H1 (cell line): Measurements from ENCODE around the gene FBXO28. TPM values are rescaled to one million over a fixed set of nuclear protein-coding genes. Genes with fewer than 3 reads are reported as not detected.

Source experiments
- CTCF ChIA-PET: fragments of 300-600 bp; sonication (Branson Sonifier 250); formaldehyde crosslinking; loops from one replicate; lab custom pipeline; 2021; ENCODE audit not compliant: partially characterized antibody; lab: Charles Lee
- POLR2A ChIA-PET: fragments of 300-600 bp; sonication (Branson Sonifier 250); formaldehyde crosslinking; loops from one replicate; lab custom pipeline; 2021; ENCODE audit warnings: inconsistent platforms; ENCODE audit not compliant: partially characterized antibody; lab: Charles Lee
- DNase-seq, 2 experiments: peaks; one replicate each; pipeline versions ENCODE4 v3.0.0 to v3.0.0-alpha.2; 2010 to 2022; ENCODE audit warnings: low spot score in 2 of 2, low read depth in 1 of 2, mixed read lengths in 1 of 2
- FAIRE-seq: peaks from 2 replicates; lab custom pipeline; 2011; peaks lifted over from hg19 to GRCh38; lab: Jason Lieb, UNC
- H2AFZ ChIP-seq: 2 replicates; pipeline ENCODE4 v1.8.1; 2012; ENCODE audit warnings: low read length, inconsistent platforms
- H2AK5ac ChIP-seq: 2 replicates; pipeline ENCODE4 v1.6.1; 2013; ENCODE audit warnings: low read depth, low read length
- H2BK120ac ChIP-seq: replicated peaks from 2 replicates; pipeline ENCODE3; 2013; ENCODE audit warnings: low read depth, low read length, inconsistent platforms
- H2BK12ac ChIP-seq: 2 replicates; pipeline ENCODE4 v1.6.1; 2013; ENCODE audit warnings: low read depth, low read length
- H2BK15ac ChIP-seq: 2 replicates; pipeline ENCODE4 v1.6.1; 2013; ENCODE audit warnings: low read length
- H2BK20ac ChIP-seq: 2 replicates; pipeline ENCODE4 v1.6.1; 2013; ENCODE audit warnings: low read length
- H2BK5ac ChIP-seq: 2 replicates; pipeline ENCODE4 v1.6.1; 2013; ENCODE audit warnings: low read depth, low read length
- H3K14ac ChIP-seq: 2 replicates; pipeline ENCODE4 v1.6.1; 2013; ENCODE audit warnings: inconsistent platforms; ENCODE audit not compliant: insufficient read length
- H3K18ac ChIP-seq: 2 replicates; pipeline ENCODE4 v1.6.1; 2013; ENCODE audit warnings: low read length; ENCODE audit errors: extremely low read depth
- H3K23ac ChIP-seq: 2 replicates; pipeline ENCODE4 v1.6.1; 2013; ENCODE audit warnings: inconsistent platforms; ENCODE audit not compliant: insufficient read length
- H3K23me2 ChIP-seq: 2 replicates; pipeline ENCODE4 v1.6.1; 2013; ENCODE audit warnings: low read depth, low read length
- H3K27ac ChIP-seq: 2 replicates; pipeline ENCODE4 v1.6.1; 2011; ENCODE audit warnings: low read depth, low read length, inconsistent platforms
- H3K27me3 ChIP-seq, 4 experiments: replicated peaks in 1 of 4; 1 replicate in 1 of 4; 2 replicates in 3 of 4; pipeline versions ENCODE4 v1.6.1 to v1.8.1; 2011 to 2013; ENCODE audit warnings: low read length in 3 of 4, mild to moderate bottlenecking in 3 of 4, inconsistent platforms in 2 of 4, mixed read lengths in 2 of 4, moderate library complexity in 1 of 4; ENCODE audit not compliant: control insufficient read depth in 3 of 4, insufficient read depth in 3 of 4; ENCODE audit errors: extremely low read depth in 1 of 4
- H3K36me3 ChIP-seq, 4 experiments: 2 replicates each; pipeline versions ENCODE4 v1.6.1 to v1.8.1; 2011 to 2013; ENCODE audit warnings: mild to moderate bottlenecking in 4 of 4, low read length in 3 of 4, moderate library complexity in 2 of 4, control low read depth in 1 of 4, inconsistent platforms in 1 of 4; ENCODE audit not compliant: insufficient read depth in 4 of 4, control insufficient read depth in 2 of 4
- H3K4ac ChIP-seq: replicated peaks from 2 replicates; pipeline ENCODE3; 2013; ENCODE audit warnings: low read length, low read depth, mixed read lengths, inconsistent platforms; ENCODE audit not compliant: insufficient read length
- H3K4me1 ChIP-seq, 4 experiments: replicated peaks in 1 of 4; 1 replicate in 1 of 4; 2 replicates in 3 of 4; pipeline versions ENCODE4 v1.6.1 to v1.8.1; 2011 to 2013; ENCODE audit warnings: low read length in 3 of 4, inconsistent platforms in 2 of 4, mixed read lengths in 1 of 4; ENCODE audit not compliant: insufficient read depth in 4 of 4, control insufficient read depth in 3 of 4
- H3K4me2 ChIP-seq, 2 experiments: 2 replicates each; pipeline versions ENCODE4 v1.6.1 to v1.8.1; 2011 to 2013; ENCODE audit warnings: low read depth in 2 of 2, low read length in 2 of 2, control low read depth in 1 of 2, inconsistent platforms in 1 of 2, mild to moderate bottlenecking in 1 of 2; ENCODE audit not compliant: insufficient read depth in 1 of 2
- H3K4me3 ChIP-seq, 4 experiments: fragments of 200-600, 300-600 bp in 1 of 4; sonication (generic), shearing (Covaris generic), sonication (Bioruptor Twin) in 1 of 4; 2 replicates each; pipeline versions ENCODE4 v1.5.1 to v1.8.1; 2011 to 2016; ENCODE audit warnings: low read length in 4 of 4, low read depth in 3 of 4, control low read depth in 2 of 4, inconsistent platforms in 2 of 4, mild to moderate bottlenecking in 2 of 4, mixed read lengths in 1 of 4, moderate library complexity in 1 of 4; ENCODE audit not compliant: insufficient read depth in 2 of 4; ENCODE audit errors: extremely low read depth in 1 of 4
- H3K56ac ChIP-seq: replicated peaks from 2 replicates; pipeline ENCODE3; 2013; ENCODE audit warnings: low read depth, mild to moderate bottlenecking, mixed read lengths, low read length, inconsistent platforms; ENCODE audit not compliant: insufficient read length
- H3K79me1 ChIP-seq: 2 replicates; pipeline ENCODE4 v1.6.1; 2013; ENCODE audit warnings: low read depth, low read length, control low read depth
- H3K79me2 ChIP-seq, 2 experiments: 2 replicates each; pipeline versions ENCODE4 v1.6.1 to v1.8.1; 2012 to 2013; ENCODE audit warnings: low read length in 2 of 2, mild to moderate bottlenecking in 2 of 2, inconsistent platforms in 1 of 2; ENCODE audit not compliant: insufficient read depth in 2 of 2, control insufficient read depth in 1 of 2
- H3K9ac ChIP-seq, 4 experiments: replicated peaks in 1 of 4; 1 replicate in 1 of 4; 2 replicates in 3 of 4; pipeline versions ENCODE4 v1.6.1 to v1.8.1; 2011 to 2013; ENCODE audit warnings: low read depth in 3 of 4, low read length in 3 of 4, control low read depth in 2 of 4, mild to moderate bottlenecking in 2 of 4, moderate library complexity in 2 of 4, inconsistent platforms in 1 of 4; ENCODE audit errors: extremely low read depth in 1 of 4
- H3K9me3 ChIP-seq, 2 experiments: 2 replicates each; pipeline versions ENCODE4 v1.6.1 to v1.8.1; 2012 to 2013; ENCODE audit warnings: mild to moderate bottlenecking in 2 of 2, moderate library complexity in 2 of 2, control low read depth in 1 of 2, inconsistent platforms in 1 of 2, low read depth in 1 of 2, low read length in 1 of 2, mixed read lengths in 1 of 2; ENCODE audit not compliant: insufficient read depth in 2 of 2
- H4K20me1 ChIP-seq, 2 experiments: replicated peaks in 1 of 2; 2 replicates each; pipeline versions ENCODE3 to v1.8.1; 2011 to 2013; ENCODE audit warnings: inconsistent platforms in 2 of 2, low read length in 2 of 2, mild to moderate bottlenecking in 1 of 2; ENCODE audit not compliant: insufficient read depth in 2 of 2, control insufficient read depth in 1 of 2
- H4K5ac ChIP-seq: 2 replicates; pipeline ENCODE4 v1.6.1; 2013; ENCODE audit warnings: low read length, low read depth, mixed read lengths, inconsistent platforms; ENCODE audit not compliant: insufficient read length
- H4K8ac ChIP-seq: 2 replicates; pipeline ENCODE4 v1.8.0; 2013; ENCODE audit warnings: mild to moderate bottlenecking, moderate library complexity, low read length, inconsistent platforms; ENCODE audit not compliant: insufficient read depth; ENCODE audit errors: extremely low read depth
- H4K91ac ChIP-seq: replicated peaks from 2 replicates; pipeline ENCODE3; 2013; ENCODE audit warnings: low read length, mixed read lengths, inconsistent platforms; ENCODE audit not compliant: insufficient read length
- BACH1 ChIP-seq: IDR thresholded peaks from 2 replicates; pipeline ENCODE4 v1.6.1; 2012; ENCODE audit warnings: low read length, improper control_type of control experiment
- CBX8 ChIP-seq: fragments of 300-800, 300-1000 bp; sonication (generic); IDR thresholded peaks from 2 replicates; pipeline ENCODE4 v1.7.1; 2016; ENCODE audit warnings: low read depth, low read length, borderline replicate concordance
- CTBP2 ChIP-seq: IDR thresholded peaks from 2 replicates; pipeline ENCODE4 v1.7.0; 2011; ENCODE audit warnings: borderline replicate concordance, mild to moderate bottlenecking, moderate library complexity, mixed read lengths, low read length; ENCODE audit not compliant: insufficient read depth, insufficient read length
- JUN ChIP-seq: IDR thresholded peaks from 2 replicates; pipeline ENCODE4 v1.6.1; 2011; ENCODE audit warnings: low read depth, mild to moderate bottlenecking, improper control_type of control experiment, low read length
- RAD21 ChIP-seq, 2 experiments: IDR thresholded peaks in 1 of 2; conservative IDR thresholded peaks in 1 of 2; 2 replicates each; pipeline ENCODE4 v1.6.1; 2011; ENCODE audit warnings: low read depth in 2 of 2, low read length in 2 of 2, improper control_type of control experiment in 1 of 2, inconsistent platforms in 1 of 2, mild to moderate bottlenecking in 1 of 2, moderate library complexity in 1 of 2
- RNF2 ChIP-seq: fragments of 200-900, 300-1000 bp; sonication (generic); IDR thresholded peaks from 2 replicates; pipeline ENCODE4 v1.7.1; 2016; ENCODE audit warnings: borderline replicate concordance, low read depth, mild to moderate bottlenecking, antibody characterized with exemption, low read length; ENCODE audit not compliant: poor library complexity, severe bottlenecking; ENCODE audit errors: missing control alignments
- SP1 ChIP-seq: IDR thresholded peaks from 2 replicates; pipeline ENCODE4 v1.6.1; 2011; ENCODE audit warnings: low read depth, low read length
- SP2 ChIP-seq: IDR thresholded peaks from 2 replicates; pipeline ENCODE4 v1.6.1; 2012; ENCODE audit warnings: mild to moderate bottlenecking, low read length, inconsistent platforms
- TEAD4 ChIP-seq: IDR thresholded peaks from 2 replicates; pipeline ENCODE4 v1.6.1; 2012; ENCODE audit warnings: low read depth, low read length, inconsistent platforms, mixed read lengths
- ZNF274 ChIP-seq: IDR thresholded peaks from 2 replicates; pipeline ENCODE4 v1.7.0; 2012; ENCODE audit warnings: low read length, borderline replicate concordance; ENCODE audit errors: extremely low read depth
- WGBS, 2 experiments: shearing (Covaris generic) in 1 of 2; methylation state at CpG; one replicate each; pipeline versions ENCODE4 v1.1.6 to v1.1.7; 2013 to 2015; ENCODE audit warnings: low lambda C conversion rate in 2 of 2, mixed read lengths in 2 of 2, inconsistent platforms in 1 of 2, low coverage in 1 of 2, missing lambda C conversion rate in 1 of 2; ENCODE audit not compliant: insufficient replicate concordance in 2 of 2, insufficient coverage in 1 of 2, insufficient read length in 1 of 2; ENCODE audit errors: extremely low coverage in 1 of 2, missing lambda C conversion rate in 1 of 2; 5-methylcytosine and 5-hydroxymethylcytosine counted together
- polyA plus RNA-seq, 7 experiments: library from polyadenylated mRNA; depleted of rRNA in 3 of 7; stranded (reverse) in 5 of 7; unstranded in 2 of 7; fragments of >200 nt in 5 of 7; fragments of 200-250 nt in 2 of 7; gene quantifications; 1 replicate in 5 of 7; 2 replicates in 1 of 7; 4 replicates in 1 of 7; pipeline versions ENCODE4 v1.2.1 to v1.2.3, GENCODE V29; 2011 to 2013; ENCODE audit warnings: missing spikeins in 2 of 7, mixed read lengths in 2 of 7
- total RNA-seq: library from RNA; stranded (reverse); fragmentation: NEBNext Ultra II Directional; extraction: Animal tissue kit (Norgen Biotek cat#: 25700); gene quantifications from 2 replicates; pipeline ENCODE4 v1.2.1, GENCODE V29; 2021
- TF ChIP-seq, protein P1 (sequence below), 3 experiments: IDR thresholded peaks; 1 replicate in 2 of 3; 2 replicates in 1 of 3; pipeline versions ENCODE4 v1.5.1 to v1.6.1; 2011; ENCODE audit warnings: low read length in 3 of 3, mild to moderate bottlenecking in 3 of 3, inconsistent platforms in 2 of 3, low read depth in 1 of 3, moderate library complexity in 1 of 3; ENCODE audit not compliant: insufficient read depth in 1 of 3; ENCODE audit errors: control extremely low read depth in 1 of 3

FBXO28 gene
- total and polyA plus RNA-seq, 2 of the 8 experiments (the other 6 are each of a cell fraction or from before 2014, with no cell fraction given): 10.3 to 42.5 TPM

GRCh38 chr1:224159541-224159940 lies 45.6 kb downstream of the FBXO28 start:
- no peak overlapping the region for H3K23ac ChIP-seq
- no peak overlapping the region for H3K14ac ChIP-seq
- H3K79me1 ChIP-seq: no peaks in the 10 kb centered on the region
- H3K4me2 ChIP-seq: no peak overlapping the region
- DNase-seq: no peak
- no peak overlapping the region for H3K18ac ChIP-seq
- peaks cover 0 to 47% (median 25%) of the 10 kb centered on the region in 4 experiments; a peak in 6 of 8 replicates for H3K36me3 ChIP-seq
- H2BK15ac ChIP-seq: no peak overlapping the region
- no peak overlapping the region for H3K56ac ChIP-seq
- no peak overlapping the region for H3K4me3 ChIP-seq
- no peak for TF ChIP-seq CBX8
- no peak for TF ChIP-seq RNF2
- no peak for TF ChIP-seq RAD21 (IDR thresholded peaks at IDR 0.05 in 1 of 2, conservative IDR thresholded peaks at IDR 0.05 in 1 of 2; ENCODE audit: low read depth in 2 of 2, low read length in 2 of 2)
- no peak for TF ChIP-seq JUN
- no peak for TF ChIP-seq SP2
- no peak for TF ChIP-seq BACH1
- TF ChIP-seq TEAD4: no peak
- no peak for TF ChIP-seq SP1
- no peak for TF ChIP-seq CTBP2
- TF ChIP-seq, protein P1, sequence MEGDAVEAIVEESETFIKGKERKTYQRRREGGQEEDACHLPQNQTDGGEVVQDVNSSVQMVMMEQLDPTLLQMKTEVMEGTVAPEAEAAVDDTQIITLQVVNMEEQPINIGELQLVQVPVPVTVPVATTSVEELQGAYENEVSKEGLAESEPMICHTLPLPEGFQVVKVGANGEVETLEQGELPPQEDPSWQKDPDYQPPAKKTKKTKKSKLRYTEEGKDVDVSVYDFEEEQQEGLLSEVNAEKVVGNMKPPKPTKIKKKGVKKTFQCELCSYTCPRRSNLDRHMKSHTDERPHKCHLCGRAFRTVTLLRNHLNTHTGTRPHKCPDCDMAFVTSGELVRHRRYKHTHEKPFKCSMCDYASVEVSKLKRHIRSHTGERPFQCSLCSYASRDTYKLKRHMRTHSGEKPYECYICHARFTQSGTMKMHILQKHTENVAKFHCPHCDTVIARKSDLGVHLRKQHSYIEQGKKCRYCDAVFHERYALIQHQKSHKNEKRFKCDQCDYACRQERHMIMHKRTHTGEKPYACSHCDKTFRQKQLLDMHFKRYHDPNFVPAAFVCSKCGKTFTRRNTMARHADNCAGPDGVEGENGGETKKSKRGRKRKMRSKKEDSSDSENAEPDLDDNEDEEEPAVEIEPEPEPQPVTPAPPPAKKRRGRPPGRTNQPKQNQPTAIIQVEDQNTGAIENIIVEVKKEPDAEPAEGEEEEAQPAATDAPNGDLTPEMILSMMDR (IDR thresholded peaks at IDR 0.05; ENCODE audit: control extremely low read depth in 1 of 3, insufficient read depth in 1 of 3, low read depth in 1 of 3, low read length in 3 of 3): no peak
- no peak for TF ChIP-seq ZNF274
- CTCF ChIA-PET: interaction anchor here (1.5 to 1.7 kb wide), 3 partner anchors 8 to 175 kb away, joined by 3 to 6 read pairs (median 3); no protein-coding TSS in a partner anchor
- H4K8ac ChIP-seq: no peak overlapping the region
- no peak overlapping the region for H2AFZ ChIP-seq
- POLR2A ChIA-PET: interaction anchor here (0.8 kb wide), 1 partner anchor 22 kb away, joined by 3 read pairs; no protein-coding TSS in a partner anchor
- no peak overlapping the region for H3K4ac ChIP-seq
- no peak overlapping the region for H2BK20ac ChIP-seq
- 70% methylated on average over 6 of the region's 6 CpGs; no CpG with 5 or more reads in 1 of the 2 experiments for WGBS, 2 experiments
- FAIRE-seq: no peak
- H3K9ac ChIP-seq: no peak overlapping the region
- H3K27ac ChIP-seq: no peak overlapping the region
- no peaks in the 10 kb centered on the region for H3K79me2 ChIP-seq
- no peaks in the 10 kb centered on the region for H3K27me3 ChIP-seq
- H4K91ac ChIP-seq: no peak overlapping the region
- H4K5ac ChIP-seq: no peak overlapping the region
- H2BK120ac ChIP-seq: no peak overlapping the region
- H2BK5ac ChIP-seq: no peak overlapping the region
- H2BK12ac ChIP-seq: no peak overlapping the region
- H3K4me1 ChIP-seq: peaks cover 0 to 9% (median 4%) of the 10 kb centered on the region in 4 experiments; a peak in 4 of 7 replicates
- no peaks in the 10 kb centered on the region for H3K9me3 ChIP-seq
- no peak overlapping the region for H2AK5ac ChIP-seq
- no peaks in the 10 kb centered on the region for H4K20me1 ChIP-seq
- no peaks in the 10 kb centered on the region for H3K23me2 ChIP-seq
